Fibroblast of mammary gland (primary cell): ENCODE measurements around the gene SLC34A1.
A peak's percentile ranks its signal among the peaks of the same experiment; 100 is the strongest.

Experiments
- DNase-seq: peaks from one replicate; pipeline ENCODE4 v3.0.0-alpha.2; 2010; ENCODE audit warnings: low read depth
- H3K4me3 ChIP-seq: 2 replicates; pipeline ENCODE4 v1.5.1; 2011; ENCODE audit warnings: low read depth, mild to moderate bottlenecking, low read length, moderate library complexity; ENCODE audit not compliant: control insufficient read depth
- CTCF ChIP-seq: conservative IDR thresholded peaks from 2 replicates; pipeline ENCODE4 v1.5.1; 2011; ENCODE audit warnings: low read depth, low read length, inconsistent platforms; ENCODE audit not compliant: control insufficient read depth, insufficient read depth

Gene SLC34A1

GRCh38 chr5:177378884-177379883, 5.0 kb upstream of the SLC34A1 start:
- DNase-seq = peak; percentile 85
- H3K4me3 ChIP-seq = no peak overlapping the region
- TF ChIP-seq CTCF = no peak

GRCh38 chr5:177380805-177381126, 3.5 kb upstream of the SLC34A1 start:
- TF ChIP-seq CTCF = no peak
- H3K4me3 ChIP-seq = no peak overlapping the region

DNA sequence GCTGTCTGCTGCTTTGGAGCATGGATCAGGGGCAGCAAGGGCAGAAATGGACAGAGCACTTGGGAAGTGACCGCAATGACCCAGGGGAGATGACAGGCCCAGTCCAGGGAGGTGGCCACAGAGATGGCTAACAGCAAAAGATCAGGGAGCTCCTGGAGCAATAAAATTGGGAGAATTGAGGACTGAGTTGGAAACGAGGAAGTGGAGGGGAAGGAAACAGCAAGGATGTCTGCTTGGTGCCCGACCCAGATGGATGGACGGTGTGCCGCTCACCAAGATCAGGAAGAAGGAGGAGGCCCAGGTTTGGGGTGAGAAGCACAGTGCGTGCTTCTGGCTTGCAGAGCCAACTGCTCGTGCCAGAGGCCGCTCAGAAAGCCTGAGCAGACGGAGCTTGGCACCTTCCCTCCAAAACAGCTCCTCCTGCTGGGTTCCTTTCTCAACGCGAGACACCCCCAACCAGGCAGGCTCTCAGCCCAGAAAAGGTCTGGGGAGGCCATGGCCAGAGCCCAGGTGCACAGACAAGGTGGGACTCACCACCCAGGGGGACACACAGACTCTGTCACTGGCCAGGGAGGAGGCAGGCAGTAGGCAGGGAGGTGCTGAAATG, 1.7 kb upstream of the SLC34A1 start:
- DNase-seq = peak; percentile 42
- no peak overlapping the region for H3K4me3 ChIP-seq
- TF ChIP-seq CTCF = peak; percentile 31

More at GRCh38 chr5:177380805-177381126, 3.5 kb upstream of the SLC34A1 start:
- no peak for DNase-seq

DNA sequence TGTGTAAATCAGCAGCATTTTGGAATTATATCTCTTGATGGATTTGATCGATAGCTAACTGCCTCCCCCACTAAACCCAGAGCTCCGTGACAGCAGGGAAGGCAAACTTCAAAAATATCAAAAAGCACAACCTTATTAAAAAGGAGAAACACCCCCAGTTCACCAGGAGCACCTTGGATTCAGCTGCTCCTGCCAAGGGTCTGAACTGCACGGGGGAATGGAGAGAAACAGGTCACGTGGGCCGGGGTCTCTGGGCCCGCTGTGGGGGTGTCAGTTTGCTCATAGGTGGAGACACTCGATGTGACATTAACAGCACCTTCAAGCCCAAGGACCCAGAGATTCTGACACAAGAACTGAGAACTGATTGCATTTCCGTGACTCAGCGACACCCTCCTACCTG, 1.1 kb upstream of the SLC34A1 start:
- no peak overlapping the region for H3K4me3 ChIP-seq
- no peak for TF ChIP-seq CTCF
- DNase-seq = no peak

- H3K4me3 ChIP-seq = no peak overlapping the region
- no peak for DNase-seq
- TF ChIP-seq CTCF = no peak
These were observed 1.5 kb downstream of the SLC34A1 start for GRCh38 chr5:177385720-177386119.

DNA sequence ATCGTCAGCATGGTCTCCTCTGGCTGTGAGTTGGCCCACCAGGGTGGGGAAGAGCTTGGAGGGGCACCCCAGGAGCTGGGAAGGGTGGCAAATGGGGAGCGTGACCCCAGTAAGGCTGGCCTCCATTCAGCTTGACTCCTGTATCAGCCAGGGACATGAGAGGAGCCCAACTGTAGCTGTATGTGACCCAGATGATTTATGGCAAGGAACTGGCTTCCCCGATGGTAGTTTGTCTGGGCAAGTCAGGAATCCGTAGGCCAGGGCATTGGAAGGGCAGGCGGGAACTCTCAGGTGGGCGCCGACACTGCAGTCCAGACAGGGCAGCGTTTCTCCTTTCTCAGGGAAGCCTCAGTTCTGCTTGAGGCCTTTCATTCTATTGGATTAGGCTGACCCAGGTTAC, 2.3 kb downstream of the SLC34A1 start:
- DNase-seq = no peak
- no peak overlapping the region for H3K4me3 ChIP-seq
- no peak for TF ChIP-seq CTCF
